ENCODE measurements around the gene ERN1. TPM values are rescaled to one million over a fixed set of nuclear protein-coding genes. Genes with fewer than 3 reads are reported as not detected.

Gene ERN1
- total RNA-seq, 1 experiment from 2014 or later, result 79.5 TPM

GRCh38 chr17:64157669-64158180, 27.8 kb upstream of the ERN1 start:
- TF ChIP-seq, protein P1, sequence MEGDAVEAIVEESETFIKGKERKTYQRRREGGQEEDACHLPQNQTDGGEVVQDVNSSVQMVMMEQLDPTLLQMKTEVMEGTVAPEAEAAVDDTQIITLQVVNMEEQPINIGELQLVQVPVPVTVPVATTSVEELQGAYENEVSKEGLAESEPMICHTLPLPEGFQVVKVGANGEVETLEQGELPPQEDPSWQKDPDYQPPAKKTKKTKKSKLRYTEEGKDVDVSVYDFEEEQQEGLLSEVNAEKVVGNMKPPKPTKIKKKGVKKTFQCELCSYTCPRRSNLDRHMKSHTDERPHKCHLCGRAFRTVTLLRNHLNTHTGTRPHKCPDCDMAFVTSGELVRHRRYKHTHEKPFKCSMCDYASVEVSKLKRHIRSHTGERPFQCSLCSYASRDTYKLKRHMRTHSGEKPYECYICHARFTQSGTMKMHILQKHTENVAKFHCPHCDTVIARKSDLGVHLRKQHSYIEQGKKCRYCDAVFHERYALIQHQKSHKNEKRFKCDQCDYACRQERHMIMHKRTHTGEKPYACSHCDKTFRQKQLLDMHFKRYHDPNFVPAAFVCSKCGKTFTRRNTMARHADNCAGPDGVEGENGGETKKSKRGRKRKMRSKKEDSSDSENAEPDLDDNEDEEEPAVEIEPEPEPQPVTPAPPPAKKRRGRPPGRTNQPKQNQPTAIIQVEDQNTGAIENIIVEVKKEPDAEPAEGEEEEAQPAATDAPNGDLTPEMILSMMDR (IDR thresholded peaks at IDR 0.05; ENCODE audit: unreplicated experiment), result no peak
- H3K27me3 Mint-ChIP-seq (ENCODE audit: insufficient read depth, unreplicated experiment), result no peaks in the 10 kb centered on the region
- BruUV-seq (replicated peaks), result no TSS peak
- H3K36me3 Mint-ChIP-seq (ENCODE audit: insufficient read depth, unreplicated experiment), result peaks cover 53% of the 10 kb centered on the region
- CTCF ChIA-PET, result no interaction called here
- no peak overlapping the region for H3K27ac Mint-ChIP-seq (ENCODE audit: low read depth, unreplicated experiment)
- no peak for DNase-seq (ENCODE audit: unreplicated experiment)
- H3K9me3 Mint-ChIP-seq (ENCODE audit: unreplicated experiment), result no peaks in the 10 kb centered on the region
- H3K4me1 Mint-ChIP-seq (ENCODE audit: insufficient read depth, unreplicated experiment), result no peaks in the 10 kb centered on the region
- POLR2A ChIA-PET, result interaction anchor here (1.3 kb wide), 1 partner anchor 11 kb away, joined by 3 read pairs; no protein-coding TSS in a partner anchor
- intact Hi-C loops (cut with micrococcal nuclease), result no loop called here
- no peak overlapping the region for H3K4me3 Mint-ChIP-seq (ENCODE audit: unreplicated experiment)

DNA sequence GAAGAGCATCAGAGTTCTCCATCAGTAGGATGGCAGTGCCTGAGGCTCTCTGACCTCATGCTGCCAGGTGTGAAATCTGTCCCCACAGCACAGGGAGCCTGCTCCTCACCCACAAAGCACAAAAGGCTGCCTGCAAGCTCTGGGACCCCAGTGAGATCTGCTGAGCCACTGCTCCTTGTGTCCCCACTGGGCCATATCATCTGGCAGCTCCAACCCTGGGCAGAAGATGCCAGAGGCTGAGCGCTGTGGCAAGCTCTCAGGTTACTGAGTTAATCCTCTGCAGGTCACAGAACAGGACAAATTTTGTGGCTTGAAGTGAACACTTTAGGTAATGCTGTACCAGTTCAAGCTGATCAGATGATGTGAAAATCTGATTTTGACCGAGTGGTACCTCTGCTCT, 26.7 kb upstream of the ERN1 start:
- intact Hi-C loops (cut with micrococcal nuclease), result no loop called here
- Mint-ChIP-seq H3K27ac (ENCODE audit: low read depth, unreplicated experiment) (no peak overlapping the region), H3K4me1 (ENCODE audit: insufficient read depth, unreplicated experiment) (no peaks in the 10 kb centered on the region), H3K4me3 (ENCODE audit: unreplicated experiment) (no peak overlapping the region), H3K27me3 (ENCODE audit: insufficient read depth, unreplicated experiment) (no peaks in the 10 kb centered on the region), H3K36me3 (ENCODE audit: insufficient read depth, unreplicated experiment) (peaks cover 55% of the 10 kb centered on the region), H3K9me3 (ENCODE audit: unreplicated experiment) (no peaks in the 10 kb centered on the region)
- CTCF ChIA-PET, result interaction anchor here (0.5 to 0.7 kb wide), 3 partner anchors 12 to 446 kb away, joined by 3 to 4 read pairs (median 3); no protein-coding TSS in a partner anchor
- DNase-seq (ENCODE audit: unreplicated experiment), result no peak
- TF ChIP-seq, protein P1 (IDR thresholded peaks at IDR 0.05; ENCODE audit: unreplicated experiment), result no peak
- POLR2A ChIA-PET, result interaction anchor here (1.3 kb wide), 1 partner anchor 10 kb away, joined by 3 read pairs; no protein-coding TSS in a partner anchor
- BruUV-seq (replicated peaks), result no TSS peak

DNA sequence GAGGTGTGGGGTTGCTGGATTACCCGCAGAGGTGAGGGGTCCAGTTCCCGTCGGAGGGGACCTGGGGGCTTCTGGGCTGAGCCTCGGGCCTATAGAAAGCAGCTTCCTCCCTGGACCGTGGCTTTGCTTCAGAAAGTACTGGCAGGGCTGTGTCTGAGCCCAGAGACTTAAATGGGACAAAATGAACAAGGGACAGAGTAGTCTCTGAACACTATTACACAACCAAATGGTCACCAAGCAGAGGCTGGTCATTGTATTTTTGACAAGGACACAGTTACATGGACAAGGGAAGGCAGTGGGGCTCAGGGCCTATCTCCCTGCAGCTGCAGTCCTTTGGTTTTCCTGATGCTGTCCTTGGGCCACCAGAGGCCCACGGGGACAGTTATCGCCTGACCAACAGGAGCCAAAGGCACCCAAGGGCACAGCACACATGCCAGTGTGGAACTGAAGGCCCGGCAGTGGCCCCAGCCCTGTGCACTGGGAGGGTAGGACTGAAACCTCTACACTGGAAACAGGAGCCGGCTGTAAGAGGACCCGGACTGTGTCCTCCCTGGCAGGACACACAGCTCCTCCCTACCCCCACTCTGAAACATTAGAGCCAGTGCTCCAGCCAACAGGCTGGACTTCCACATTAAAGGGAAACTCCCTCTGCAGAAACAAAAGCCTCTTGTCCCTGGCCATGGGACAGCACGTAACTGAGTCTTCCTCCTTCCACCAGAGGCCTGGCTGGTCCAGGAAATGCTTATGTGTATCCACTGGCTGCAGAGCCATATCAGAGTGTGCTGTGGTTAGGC, 26.0 kb upstream of the ERN1 start:
- Mint-ChIP-seq H3K27me3 (ENCODE audit: insufficient read depth, unreplicated experiment) (no peaks in the 10 kb centered on the region), H3K9me3 (ENCODE audit: unreplicated experiment) (no peaks in the 10 kb centered on the region), H3K4me3 (ENCODE audit: unreplicated experiment) (no peak overlapping the region), H3K4me1 (ENCODE audit: insufficient read depth, unreplicated experiment) (no peaks in the 10 kb centered on the region), H3K27ac (ENCODE audit: low read depth, unreplicated experiment) (no peak overlapping the region), H3K36me3 (ENCODE audit: insufficient read depth, unreplicated experiment) (peaks cover 54% of the 10 kb centered on the region)
- TF ChIP-seq, protein P1 (IDR thresholded peaks at IDR 0.05; ENCODE audit: unreplicated experiment), result no peak
- POLR2A ChIA-PET, result interaction anchor here (0.6 to 2.6 kb wide), 3 partner anchors 9 to 100 kb away, joined by 3 to 14 read pairs (median 3); no protein-coding TSS in a partner anchor
- BruUV-seq (replicated peaks), result no TSS peak
- CTCF ChIA-PET, result interaction anchor here (0.5 to 0.6 kb wide), 2 partner anchors 447 to 546 kb away, joined by 3 to 5 read pairs; no protein-coding TSS in a partner anchor
- intact Hi-C loops (cut with micrococcal nuclease), result no loop called here
- no peak for DNase-seq (ENCODE audit: unreplicated experiment)

GRCh38 chr17:64155129-64155528, 25.2 kb upstream of the ERN1 start:
- intact Hi-C loops (cut with micrococcal nuclease), result no loop called here
- ChIA-PET CTCF (interaction anchor here (0.5 kb wide), 1 partner anchor 547 kb away, joined by 5 read pairs; no protein-coding TSS in a partner anchor), POLR2A (interaction anchor here (2.6 kb wide), 1 partner anchor 9 kb away, joined by 14 read pairs; no protein-coding TSS in a partner anchor)
- no peaks in the 10 kb centered on the region for H3K4me1 Mint-ChIP-seq (ENCODE audit: insufficient read depth, unreplicated experiment)
- no peak overlapping the region for H3K4me3 Mint-ChIP-seq (ENCODE audit: unreplicated experiment)
- H3K27ac Mint-ChIP-seq (ENCODE audit: low read depth, unreplicated experiment), result no peak overlapping the region
- no peaks in the 10 kb centered on the region for H3K9me3 Mint-ChIP-seq (ENCODE audit: unreplicated experiment)
- TF ChIP-seq, protein P1 (IDR thresholded peaks at IDR 0.05; ENCODE audit: unreplicated experiment), result no peak
- H3K27me3 Mint-ChIP-seq (ENCODE audit: insufficient read depth, unreplicated experiment), result no peaks in the 10 kb centered on the region
- H3K36me3 Mint-ChIP-seq (ENCODE audit: insufficient read depth, unreplicated experiment), result peaks cover 54% of the 10 kb centered on the region
- no peak for DNase-seq (ENCODE audit: unreplicated experiment)
- no TSS peak for BruUV-seq (replicated peaks)
